T-helper 1 cell treated with Interleukin-12 subunit alpha and Interleukin-12 subunit beta and Interleukin-4 antibody, amounts not matched to agents 30 μg/mL and 1 μg/mL, for 36 hours (primary cell): Measurements from ENCODE around the gene GLOD5.

ENCODE experiments used
- H3K27ac Mint-ChIP-seq: one replicate; pipeline ENCODE4 v1.8.0; 2021; ENCODE audit warnings: mild to moderate bottlenecking, mixed read lengths
- H3K27me3 Mint-ChIP-seq: one replicate; pipeline ENCODE4 v1.8.0; 2021; ENCODE audit warnings: low read depth, mixed read lengths
- H3K36me3 Mint-ChIP-seq: one replicate; pipeline ENCODE4 v1.8.0; 2021; ENCODE audit warnings: low read depth, mixed read lengths
- H3K4me1 Mint-ChIP-seq: one replicate; pipeline ENCODE4 v1.8.0; 2021; ENCODE audit warnings: low read depth, mixed read lengths
- H3K4me3 Mint-ChIP-seq: one replicate; pipeline ENCODE4 v1.8.0; 2021; ENCODE audit warnings: mild to moderate bottlenecking, moderate library complexity, mixed read lengths
- H3K9me3 Mint-ChIP-seq: one replicate; pipeline ENCODE4 v1.8.0; 2021; ENCODE audit warnings: mixed read lengths

Gene GLOD5

GRCh38 chrX:48737940-48738339 is 23.6 kb upstream of the GLOD5 start:
- peaks cover 12% of the 10 kb centered on the region for H3K4me1 Mint-ChIP-seq
- peak overlapping the region; percentile 95 for H3K27ac Mint-ChIP-seq
- H3K9me3 Mint-ChIP-seq = no peaks in the 10 kb centered on the region
- H3K36me3 Mint-ChIP-seq = no peaks in the 10 kb centered on the region
- peak overlapping the region; percentile 94 for H3K4me3 Mint-ChIP-seq
- no peaks in the 10 kb centered on the region for H3K27me3 Mint-ChIP-seq

GRCh38 chrX:48741834-48742233 is 19.7 kb upstream of the GLOD5 start:
- no peaks in the 10 kb centered on the region for H3K9me3 Mint-ChIP-seq
- no peak overlapping the region for H3K4me3 Mint-ChIP-seq

GRCh38 chrX:48745222-48745621 is 16.3 kb upstream of the GLOD5 start:
- Mint-ChIP-seq H3K27ac (no peak overlapping the region), H3K4me1 (no peaks in the 10 kb centered on the region), H3K4me3 (no peak overlapping the region), H3K36me3 (no peaks in the 10 kb centered on the region), H3K27me3 (no peaks in the 10 kb centered on the region), H3K9me3 (no peaks in the 10 kb centered on the region)

More at GRCh38 chrX:48741834-48742233, 19.7 kb upstream of the GLOD5 start:
- H3K27me3 Mint-ChIP-seq = no peaks in the 10 kb centered on the region
- H3K36me3 Mint-ChIP-seq = no peaks in the 10 kb centered on the region
- H3K27ac Mint-ChIP-seq = no peak overlapping the region
- peaks cover 7% of the 10 kb centered on the region for H3K4me1 Mint-ChIP-seq

- no peaks in the 10 kb centered on the region for H3K27me3 Mint-ChIP-seq
- peaks cover 3% of the 10 kb centered on the region for H3K4me1 Mint-ChIP-seq
- H3K4me3 Mint-ChIP-seq = no peak overlapping the region
- H3K9me3 Mint-ChIP-seq = no peaks in the 10 kb centered on the region
- no peak overlapping the region for H3K27ac Mint-ChIP-seq
- no peaks in the 10 kb centered on the region for H3K36me3 Mint-ChIP-seq
Observed at GRCh38 chrX:48747415-48748016, 14.0 kb upstream of the GLOD5 start.

GRCh38 chrX:48749182-48749581 is 12.4 kb upstream of the GLOD5 start:
- Mint-ChIP-seq H3K27ac (no peak overlapping the region), H3K4me1 (peaks cover 5% of the 10 kb centered on the region), H3K27me3 (no peaks in the 10 kb centered on the region), H3K9me3 (no peaks in the 10 kb centered on the region), H3K4me3 (no peak overlapping the region), H3K36me3 (no peaks in the 10 kb centered on the region)

GRCh38 chrX:48751343-48751742 is 10.2 kb upstream of the GLOD5 start:
- Mint-ChIP-seq H3K27me3 (no peaks in the 10 kb centered on the region), H3K9me3 (no peaks in the 10 kb centered on the region), H3K36me3 (no peaks in the 10 kb centered on the region), H3K4me1 (peaks cover 5% of the 10 kb centered on the region), H3K4me3 (peak overlapping the region; percentile 32), H3K27ac (peak overlapping the region; percentile 84)

GRCh38 chrX:48752498-48752897 is 9.0 kb upstream of the GLOD5 start:
- Mint-ChIP-seq H3K36me3 (no peaks in the 10 kb centered on the region), H3K4me1 (peaks cover 5% of the 10 kb centered on the region), H3K27ac (no peak overlapping the region), H3K4me3 (no peak overlapping the region), H3K27me3 (no peaks in the 10 kb centered on the region), H3K9me3 (no peaks in the 10 kb centered on the region)

GRCh38 chrX:48753708-48754228 is 7.8 kb upstream of the GLOD5 start:
- no peak overlapping the region for H3K4me3 Mint-ChIP-seq
- no peaks in the 10 kb centered on the region for H3K27me3 Mint-ChIP-seq
- H3K9me3 Mint-ChIP-seq = no peaks in the 10 kb centered on the region
- H3K27ac Mint-ChIP-seq = no peak overlapping the region
- no peaks in the 10 kb centered on the region for H3K36me3 Mint-ChIP-seq
- peaks cover 5% of the 10 kb centered on the region for H3K4me1 Mint-ChIP-seq

GRCh38 chrX:48754238-48754637 is 7.3 kb upstream of the GLOD5 start:
- H3K4me3 Mint-ChIP-seq = no peak overlapping the region
- no peaks in the 10 kb centered on the region for H3K9me3 Mint-ChIP-seq
- H3K36me3 Mint-ChIP-seq = no peaks in the 10 kb centered on the region
- H3K27ac Mint-ChIP-seq = no peak overlapping the region
- peaks cover 5% of the 10 kb centered on the region for H3K4me1 Mint-ChIP-seq
- H3K27me3 Mint-ChIP-seq = no peaks in the 10 kb centered on the region

- H3K4me1 Mint-ChIP-seq = no peaks in the 10 kb centered on the region
- H3K27ac Mint-ChIP-seq = no peak overlapping the region
- H3K4me3 Mint-ChIP-seq = no peak overlapping the region
- H3K9me3 Mint-ChIP-seq = no peaks in the 10 kb centered on the region
- no peaks in the 10 kb centered on the region for H3K36me3 Mint-ChIP-seq
- peaks cover 13% of the 10 kb centered on the region for H3K27me3 Mint-ChIP-seq
Observed at GRCh38 chrX:48769230-48769629, 7.7 kb downstream of the GLOD5 start.

GRCh38 chrX:48770296-48770695 is 8.7 kb downstream of the GLOD5 start:
- peaks cover 13% of the 10 kb centered on the region for H3K27me3 Mint-ChIP-seq
- H3K36me3 Mint-ChIP-seq = no peaks in the 10 kb centered on the region

GRCh38 chrX:48772602-48773001 is 11.1 kb downstream of the GLOD5 start:
- Mint-ChIP-seq H3K9me3 (no peaks in the 10 kb centered on the region), H3K36me3 (no peaks in the 10 kb centered on the region), H3K4me1 (no peaks in the 10 kb centered on the region), H3K27me3 (peaks cover 21% of the 10 kb centered on the region), H3K27ac (no peak overlapping the region), H3K4me3 (no peak overlapping the region)

More at GRCh38 chrX:48770296-48770695, 8.7 kb downstream of the GLOD5 start:
- Mint-ChIP-seq H3K27ac (no peak overlapping the region), H3K9me3 (no peaks in the 10 kb centered on the region), H3K4me3 (no peak overlapping the region), H3K4me1 (no peaks in the 10 kb centered on the region)

- no peaks in the 10 kb centered on the region for H3K36me3 Mint-ChIP-seq
- no peaks in the 10 kb centered on the region for H3K9me3 Mint-ChIP-seq
- H3K27ac Mint-ChIP-seq = no peak overlapping the region
- H3K4me3 Mint-ChIP-seq = no peak overlapping the region
- no peaks in the 10 kb centered on the region for H3K4me1 Mint-ChIP-seq
- peaks cover 13% of the 10 kb centered on the region for H3K27me3 Mint-ChIP-seq
Observed at GRCh38 chrX:48776818-48777439, 15.4 kb downstream of the GLOD5 start.

GRCh38 chrX:48779399-48779798 is 17.9 kb downstream of the GLOD5 start:
- no peaks in the 10 kb centered on the region for H3K9me3 Mint-ChIP-seq
- H3K36me3 Mint-ChIP-seq = no peaks in the 10 kb centered on the region
- H3K4me3 Mint-ChIP-seq = no peak overlapping the region
- H3K4me1 Mint-ChIP-seq = no peaks in the 10 kb centered on the region
- no peak overlapping the region for H3K27ac Mint-ChIP-seq
- H3K27me3 Mint-ChIP-seq = peaks cover 13% of the 10 kb centered on the region

GRCh38 chrX:48781705-48782104 is 20.2 kb downstream of the GLOD5 start:
- no peaks in the 10 kb centered on the region for H3K36me3 Mint-ChIP-seq
- no peak overlapping the region for H3K4me3 Mint-ChIP-seq
- H3K9me3 Mint-ChIP-seq = no peaks in the 10 kb centered on the region
- H3K27ac Mint-ChIP-seq = no peak overlapping the region
- H3K4me1 Mint-ChIP-seq = no peaks in the 10 kb centered on the region
- peaks cover 11% of the 10 kb centered on the region for H3K27me3 Mint-ChIP-seq
